GM18505 (cell line): ENCODE results near the gene CCDC158.
"Not testable (repeated sequence)": the region's sequence is repeated elsewhere in the genome, so short reads cannot be mapped to it uniquely, and the experiment has no call there.

Source experiments
- ATAC-seq: cut with Tn5 transposase; IDR thresholded peaks from one replicate; pipeline ENCODE4 v1.9.1; 2021; ENCODE audit not compliant: unreplicated experiment
- POLR2A ChIP-seq: IDR thresholded peaks from 4 replicates; pipeline ENCODE4 v1.6.1; 2011; ENCODE audit warnings: borderline replicate concordance; ENCODE audit not compliant: insufficient read depth, insufficient read length; ENCODE audit errors: extremely low read depth

Gene CCDC158

GRCh38 chr4:76373919-76374552 is 46.9 kb downstream of the CCDC158 start:
- no peak for TF ChIP-seq POLR2A

GRCh38 chr4:76366737-76367136 is 54.2 kb downstream of the CCDC158 start:
- ATAC-seq = no peak
- no peak for TF ChIP-seq POLR2A

More at GRCh38 chr4:76373919-76374552, 46.9 kb downstream of the CCDC158 start:
- ATAC-seq = no peak

GRCh38 chr4:76365636-76366035 is 55.3 kb downstream of the CCDC158 start:
- no peak for ATAC-seq
- TF ChIP-seq POLR2A = no peak

- no peak for ATAC-seq
- TF ChIP-seq POLR2A = no peak
Measured at GRCh38 chr4:76364763-76365162, 56.2 kb downstream of the CCDC158 start.

DNA sequence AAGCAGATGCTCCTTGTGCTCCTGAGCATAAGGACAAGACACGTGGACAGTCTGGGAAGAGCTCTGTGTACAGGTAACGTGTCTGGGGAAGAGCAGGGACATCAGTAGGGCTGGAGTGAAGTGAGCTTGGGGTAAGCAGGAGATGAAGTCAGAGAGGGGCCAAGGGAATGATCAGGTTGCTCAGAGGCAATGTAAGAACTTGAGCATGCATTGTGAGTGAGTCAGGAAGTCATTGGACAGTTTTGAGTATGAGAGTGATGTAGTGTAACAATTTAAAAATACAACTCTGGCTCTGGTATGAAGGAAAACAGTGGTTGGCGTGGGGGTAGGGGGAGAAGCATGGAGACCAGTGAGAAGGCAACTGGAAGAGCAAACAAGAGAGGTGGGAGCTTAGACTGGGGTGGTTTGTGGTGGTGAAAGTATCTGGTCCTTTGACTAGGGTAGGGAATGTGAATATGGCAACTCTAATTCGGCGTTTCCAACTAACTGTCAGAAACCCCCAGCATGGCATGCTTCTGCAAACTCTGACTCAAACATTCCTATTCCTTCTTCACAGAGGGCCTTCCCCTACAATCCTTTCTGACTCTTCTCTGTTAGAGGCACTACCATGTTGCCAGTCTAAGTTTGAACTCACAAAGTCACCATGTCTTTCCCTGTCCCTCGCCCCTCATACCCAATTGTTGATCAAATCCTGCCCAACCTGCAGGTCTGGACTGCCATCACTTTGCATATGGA is 57.2 kb downstream of the CCDC158 start:
- no peak for ATAC-seq
- no peak for TF ChIP-seq POLR2A

- ATAC-seq = no peak
- TF ChIP-seq POLR2A = no peak
Measured at GRCh38 chr4:76361689-76362412, 59.1 kb downstream of the CCDC158 start.

DNA sequence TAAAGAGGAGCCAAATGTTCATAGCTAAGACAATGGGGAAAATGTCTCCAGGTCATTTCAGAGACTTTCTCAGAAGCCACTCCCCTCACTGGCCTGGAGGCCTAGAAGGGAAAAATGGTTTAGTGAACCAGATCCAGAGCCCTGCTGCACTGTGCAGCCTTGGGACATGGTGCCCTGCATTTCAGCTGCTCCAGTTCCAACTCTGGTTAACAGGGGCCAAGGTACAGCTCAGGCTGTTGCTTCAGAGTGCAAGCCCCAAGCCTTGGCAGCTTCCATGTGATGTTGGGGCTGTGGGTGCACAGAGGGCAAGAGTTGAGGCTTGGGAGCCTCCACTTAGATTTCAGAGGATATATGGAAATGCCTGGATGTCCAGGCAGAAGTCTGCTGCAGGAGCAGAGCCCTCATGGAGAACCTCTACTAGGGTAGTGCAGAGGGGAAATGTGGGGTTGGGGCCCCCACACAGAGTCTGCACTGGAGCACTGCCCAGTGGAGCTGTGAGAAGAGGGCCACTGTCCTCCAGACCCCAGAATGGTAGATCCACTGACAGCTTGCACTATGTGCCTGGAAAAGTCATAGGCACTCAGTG is 61.0 kb downstream of the CCDC158 start:
- not testable (repeated sequence) for ATAC-seq

- TF ChIP-seq POLR2A = no peak
- ATAC-seq = no peak
Measured at GRCh38 chr4:76357981-76358380, 63.0 kb downstream of the CCDC158 start.

GRCh38 chr4:76354517-76355473 is 66.1 kb downstream of the CCDC158 start:
- TF ChIP-seq POLR2A = no peak
- ATAC-seq = no peak

DNA sequence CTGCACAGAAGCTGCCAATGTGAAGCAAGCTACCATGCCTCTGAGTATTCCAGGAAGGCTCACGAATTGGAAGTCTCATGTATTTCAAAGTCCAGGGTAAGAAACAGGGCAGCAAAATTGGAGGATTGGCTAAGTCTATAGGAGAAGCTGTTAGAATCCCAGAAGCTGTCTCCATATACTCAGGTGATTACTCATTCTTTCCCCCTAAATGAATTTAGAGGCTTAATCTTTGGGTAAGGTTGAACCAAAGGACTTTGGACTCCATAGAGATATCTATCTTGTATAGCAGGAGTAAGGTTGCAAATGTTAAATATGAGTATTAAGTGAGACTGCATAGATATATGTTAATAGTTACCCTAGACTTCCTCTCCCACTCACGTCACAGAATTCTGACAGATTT is 78.1 kb downstream of the CCDC158 start:
- ATAC-seq = no peak
- no peak for TF ChIP-seq POLR2A

DNA sequence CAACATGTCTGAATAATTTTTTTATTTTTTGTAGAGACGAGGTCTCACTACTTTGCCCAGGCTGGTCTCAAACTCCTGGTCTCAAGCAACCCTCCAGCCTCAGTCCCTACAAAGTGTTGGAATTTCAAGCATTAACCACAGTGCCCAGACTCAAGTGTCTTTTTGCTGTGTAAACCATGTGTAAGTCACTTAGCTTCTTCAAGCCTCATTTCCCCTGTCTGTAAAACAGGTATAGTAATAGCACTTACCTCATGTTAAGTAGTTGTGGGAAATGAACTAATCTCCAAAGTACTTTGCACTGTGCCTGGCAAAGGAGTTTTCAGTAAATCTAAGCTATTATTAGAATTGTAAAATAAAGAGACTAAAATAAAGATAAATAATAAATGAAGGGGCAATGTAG is 78.8 kb downstream of the CCDC158 start:
- TF ChIP-seq POLR2A = no peak

GRCh38 chr4:76341063-76341462 is 79.9 kb downstream of the CCDC158 start:
- no peak for ATAC-seq

More for the DNA sequence above, 78.8 kb downstream of the CCDC158 start:
- no peak for ATAC-seq

More at GRCh38 chr4:76341063-76341462, 79.9 kb downstream of the CCDC158 start:
- TF ChIP-seq POLR2A = no peak
